A549 (cell line): Measurements from ENCODE around the gene ABLIM3. TPM values are rescaled to one million over a fixed set of nuclear protein-coding genes. Genes with fewer than 3 reads are reported as not detected.

ENCODE experiments used
- ATAC-seq, 2 experiments: fragments of 200-7000 bp in 1 of 2; fragments of >200 bp in 1 of 2; cut with Nextera tagmentation in 1 of 2; cut with Tn5 transposase in 1 of 2; 3 replicates each; pipeline versions ENCODE4 v1.8.0 to v1.9.1; 2018 to 2020; ENCODE audit warnings: mild to moderate bottlenecking in 1 of 2, moderate library complexity in 1 of 2
- CTCF ChIA-PET: fragments of 300-600 bp; sonication (Branson Sonifier 250); formaldehyde crosslinking; extraction: SDS; loops from one replicate; lab custom pipeline; 2021; ENCODE audit warnings: antibody characterized with exemption, inconsistent platforms; lab: Yijun Ruan, JAX
- POLR2A ChIA-PET: fragments of 350-600 bp; formaldehyde crosslinking; extraction: SDS; loops from one replicate; lab custom pipeline; 2021; ENCODE audit warnings: antibody characterized with exemption, inconsistent platforms; lab: Yijun Ruan, JAX
- DNase-seq, 2 experiments: peaks; one replicate each; pipeline versions ENCODE4 v3.0.0 to v3.0.0-alpha.2; 2011 to 2016; ENCODE audit warnings: low read depth in 1 of 2, low spot score in 1 of 2
- FAIRE-seq: peaks from 2 replicates; lab custom pipeline; 2011; peaks lifted over from hg19 to GRCh38; lab: Jason Lieb, UNC
- H3K27ac ChIP-seq, 2 experiments: fragments of >200 bp; sonication (Bioruptor Twin); formaldehyde crosslinking; 3 replicates each; pipeline ENCODE4 v1.5.1; 2016 to 2017
- H3K4me1 ChIP-seq: fragments of >200 bp; sonication (Bioruptor Twin); formaldehyde crosslinking; 3 replicates; pipeline ENCODE4 v1.6.1; 2016
- H3K4me2 ChIP-seq: fragments of >200 bp; sonication (Bioruptor Twin); formaldehyde crosslinking; 3 replicates; pipeline ENCODE4 v1.6.1; 2016
- H3K4me3 ChIP-seq: fragments of >200 bp; sonication (Bioruptor Twin); formaldehyde crosslinking; 3 replicates; pipeline ENCODE4 v1.5.1; 2016
- H3K9me3 ChIP-seq: fragments of >200 bp; sonication (Bioruptor Twin); formaldehyde crosslinking; 3 replicates; pipeline ENCODE4 v1.6.1; 2016
- CBX2 ChIP-seq: fragments of 200-600 bp; sonication (generic); IDR thresholded peaks from 2 replicates; pipeline ENCODE4 v1.6.1; 2016; ENCODE audit warnings: low read depth, mild to moderate bottlenecking, borderline replicate concordance
- CEBPB ChIP-seq, 2 experiments: fragments of >200 bp in 1 of 2; sonication (Bioruptor Twin) in 1 of 2; formaldehyde crosslinking in 1 of 2; IDR thresholded peaks; 2 replicates each; pipeline ENCODE4 v1.6.1; 2012 to 2016
- CHD2 ChIP-seq: fragments of 150-350 bp; IDR thresholded peaks from 2 replicates; pipeline ENCODE4 v1.6.1; 2014; ENCODE audit warnings: low read length; ENCODE audit not compliant: partially characterized antibody
- E2F6 ChIP-seq: IDR thresholded peaks from 2 replicates; pipeline ENCODE4 v1.6.1; 2012; ENCODE audit warnings: low read depth, borderline replicate concordance
- ELK1 ChIP-seq: fragments of 150-350 bp; IDR thresholded peaks from 2 replicates; pipeline ENCODE4 v1.6.1; 2014; ENCODE audit warnings: low read depth, mild to moderate bottlenecking, low read length
- ESRRA ChIP-seq: fragments of 150-350 bp; IDR thresholded peaks from 2 replicates; pipeline ENCODE4 v1.6.1; 2014; ENCODE audit warnings: mild to moderate bottlenecking, low read length, borderline replicate concordance
- FOSB ChIP-seq: fragments of 250-450 bp; sonication (Bioruptor Pico); IDR thresholded peaks from 2 replicates; pipeline ENCODE4 v1.5.0; 2020; ENCODE audit warnings: mild to moderate bottlenecking, moderate library complexity
- HEYL ChIP-seq: fragments of 250-450 bp; sonication (Bioruptor Pico); IDR thresholded peaks from 2 replicates; pipeline ENCODE4 v1.8.0; 2021; ENCODE audit warnings: mild to moderate bottlenecking, moderate library complexity
- HOXB5 ChIP-seq: fragments of 250-450 bp; sonication (Bioruptor Pico); IDR thresholded peaks from 2 replicates; pipeline ENCODE4 v1.5.0; 2020; ENCODE audit warnings: mild to moderate bottlenecking, moderate library complexity
- JUN ChIP-seq, 2 experiments: fragments of >200 bp; sonication (Bioruptor Twin); formaldehyde crosslinking; IDR thresholded peaks; 2 replicates in 1 of 2; 3 replicates in 1 of 2; pipeline ENCODE4 v1.6.1; 2016 to 2017
- JUNB ChIP-seq: fragments of >200 bp; sonication (Bioruptor Twin); formaldehyde crosslinking; IDR thresholded peaks from 2 replicates; pipeline ENCODE4 v1.6.1; 2016
- KDM1A ChIP-seq: fragments of 200-600 bp; sonication (generic); IDR thresholded peaks from 2 replicates; pipeline ENCODE4 v1.6.1; 2016; ENCODE audit warnings: low read depth, mild to moderate bottlenecking
- MAFK ChIP-seq: fragments of 450-650 bp; IDR thresholded peaks from 2 replicates; pipeline ENCODE4 v1.6.1; 2014; ENCODE audit not compliant: partially characterized antibody
- MAZ ChIP-seq: fragments of 150-350 bp; IDR thresholded peaks from 2 replicates; pipeline ENCODE4 v1.6.1; 2014; ENCODE audit warnings: antibody characterized with exemption, low read depth, low read length, borderline replicate concordance
- NFE2L2 ChIP-seq: fragments of 150-350 bp; conservative IDR thresholded peaks from 2 replicates; pipeline ENCODE4 v1.6.1; 2014; ENCODE audit warnings: low read length
- NR3C1 ChIP-seq: fragments of >200 bp; sonication (Bioruptor Twin); formaldehyde crosslinking; IDR thresholded peaks from 3 replicates; pipeline ENCODE4 v1.6.1; 2017
- PBX3 ChIP-seq: IDR thresholded peaks from 2 replicates; pipeline ENCODE4 v1.6.1; 2012
- POLR2A ChIP-seq: IDR thresholded peaks from 2 replicates; pipeline ENCODE4 v1.6.1; 2012; ENCODE audit warnings: mild to moderate bottlenecking, low read length
- REST ChIP-seq: fragments of 200-600 bp; sonication (generic); IDR thresholded peaks from 2 replicates; pipeline ENCODE4 v1.6.1; 2016; ENCODE audit warnings: antibody characterized with exemption, mild to moderate bottlenecking, moderate library complexity
- RFX5 ChIP-seq: fragments of 450-650 bp; IDR thresholded peaks from 2 replicates; pipeline ENCODE4 v1.7.1; 2014; ENCODE audit warnings: antibody characterized with exemption, mild to moderate bottlenecking, moderate library complexity
- SMC3 ChIP-seq: fragments of >200 bp; sonication (Bioruptor Twin); formaldehyde crosslinking; IDR thresholded peaks from 3 replicates; pipeline ENCODE4 v1.6.1; 2018; ENCODE audit warnings: inconsistent platforms
- TP53 ChIP-seq: fragments of 250-450 bp; sonication (Bioruptor Pico); IDR thresholded peaks from 2 replicates; pipeline ENCODE4 v1.5.0; 2021; ENCODE audit warnings: mild to moderate bottlenecking, moderate library complexity
- USF2 ChIP-seq: fragments of 450-650 bp; IDR thresholded peaks from 2 replicates; pipeline ENCODE4 v1.6.1; 2014; ENCODE audit warnings: antibody characterized with exemption
- ZFP36 ChIP-seq: fragments of 450-650 bp; IDR thresholded peaks from 2 replicates; pipeline ENCODE4 v1.6.1; 2014; ENCODE audit warnings: borderline replicate concordance; ENCODE audit not compliant: partially characterized antibody
- WGBS: methylation state at CpG from one replicate; pipeline ENCODE4 v1.1.6; 2017; ENCODE audit errors: missing lambda C conversion rate; 5-methylcytosine and 5-hydroxymethylcytosine counted together
- polyA plus RNA-seq, 4 experiments: library from polyadenylated mRNA; depleted of rRNA in 3 of 4; stranded (reverse); fragments of >200 nt; fragmentation: RNase III in 1 of 4; extraction: RNeasy Plus Mini Kit Qiagen cat#74134 plus additional on column Dnase treatment in 1 of 4; gene quantifications; 2 replicates in 3 of 4; 3 replicates in 1 of 4; pipeline ENCODE4 v1.2.3, GENCODE V29; 2011 to 2017
- TF ChIP-seq, protein P1 (sequence below): IDR thresholded peaks from 2 replicates; pipeline ENCODE4 v1.6.1; 2012

Gene ABLIM3
- polyA plus RNA-seq, 2 of the 4 experiments (the other 2 are of a cell fraction) = 2.7 to 3.0 TPM

GRCh38 chr5:149177339-149177843 lies 36.1 kb downstream of the ABLIM3 start:
- H3K4me3 ChIP-seq = no peak overlapping the region
- no peak for FAIRE-seq
- ChIA-PET POLR2A (no interaction called here), CTCF (interaction anchor here (3.8 kb wide), 1 partner anchor 35 kb away, joined by 16 read pairs; the partner anchor contains the start of gene ABLIM3)
- H3K9me3 ChIP-seq = no peaks in the 10 kb centered on the region
- no peak for TF ChIP-seq HEYL
- no peak for TF ChIP-seq KDM1A
- no peak for TF ChIP-seq TP53 (CRISPR knock-in tag)
- TF ChIP-seq NFE2L2 = no peak
- TF ChIP-seq MAFK = peak; percentile 21
- no peak for TF ChIP-seq ESRRA
- TF ChIP-seq POLR2A = no peak
- no peak overlapping the region for H3K27ac ChIP-seq
- ATAC-seq = no peak
- H3K4me1 ChIP-seq = peaks cover 22% of the 10 kb centered on the region; the same call in 2 of the 3 replicates
- DNase-seq = no peak
- H3K4me2 ChIP-seq = no peak overlapping the region

GRCh38 chr5:149177911-149178565 lies 36.7 kb downstream of the ABLIM3 start:
- no peak for DNase-seq

DNA sequence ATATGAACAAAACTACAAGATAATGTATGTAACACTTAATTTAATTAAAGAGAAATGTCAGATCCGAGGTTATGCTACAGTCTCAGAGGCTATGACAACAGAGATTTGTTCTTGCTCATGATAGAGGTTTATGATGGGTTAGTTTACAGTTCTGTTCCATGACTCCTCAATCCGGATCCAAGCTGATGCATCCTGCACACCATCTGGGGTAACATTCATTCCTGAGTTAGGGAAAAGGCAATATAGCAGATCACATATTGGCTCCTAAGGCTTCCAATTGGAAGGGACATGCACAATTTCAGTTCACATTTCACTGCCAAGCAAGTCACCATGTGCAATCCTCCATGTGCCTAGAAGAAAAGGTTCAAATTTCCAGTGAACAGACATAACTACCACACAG lies 40.4 kb downstream of the ABLIM3 start:
- ChIA-PET POLR2A (no interaction called here), CTCF (interaction anchor here (0.7 to 1.1 kb wide), 2 partner anchors 40 to 139 kb away, joined by 3 read pairs; no protein-coding TSS in a partner anchor)
- DNase-seq (no peak), FAIRE-seq (no peak), ATAC-seq (no peak)
- Histone ChIP-seq H3K4me3 (no peak overlapping the region), H3K27ac (no peak overlapping the region), H3K9me3 (no peaks in the 10 kb centered on the region), H3K4me2 (no peak overlapping the region), H3K4me1 (no peaks in the 10 kb centered on the region)
- WGBS = 52% methylated on average over 2 of the region's 2 CpGs
- TF ChIP-seq TP53 (CRISPR knock-in tag) (no peak), JUN (IDR thresholded peaks at IDR 0.05) (no peak), CHD2 (no peak), PBX3 (no peak), SMC3 (no peak), CBX2 (no peak), ELK1 (no peak), FOSB (CRISPR knock-in tag) (no peak), USF2 (no peak)
- TF ChIP-seq, protein P1, sequence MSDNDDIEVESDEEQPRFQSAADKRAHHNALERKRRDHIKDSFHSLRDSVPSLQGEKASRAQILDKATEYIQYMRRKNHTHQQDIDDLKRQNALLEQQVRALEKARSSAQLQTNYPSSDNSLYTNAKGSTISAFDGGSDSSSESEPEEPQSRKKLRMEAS = no peak

More at GRCh38 chr5:149177911-149178565, 36.7 kb downstream of the ABLIM3 start:
- Histone ChIP-seq H3K27ac (no peak overlapping the region), H3K4me2 (no peak overlapping the region), H3K4me1 (peaks cover 20% of the 10 kb centered on the region; the same call in 2 of the 3 replicates), H3K4me3 (no peak overlapping the region), H3K9me3 (no peaks in the 10 kb centered on the region)
- WGBS = 80% methylated on average over 8 of the region's 8 CpGs
- no peak for TF ChIP-seq JUNB
- TF ChIP-seq REST = no peak
- no peak for TF ChIP-seq KDM1A
- TF ChIP-seq JUN (IDR thresholded peaks at IDR 0.05) = no peak
- TF ChIP-seq HOXB5 (CRISPR knock-in tag) = no peak
- no peak for TF ChIP-seq NR3C1
- no peak for TF ChIP-seq CEBPB (IDR thresholded peaks at IDR 0.05)
- TF ChIP-seq MAZ = no peak
- TF ChIP-seq RFX5 = no peak
- no peak for TF ChIP-seq ESRRA
- TF ChIP-seq ZFP36 = no peak
- TF ChIP-seq E2F6 = no peak
- TF ChIP-seq SMC3 = no peak
- TF ChIP-seq CBX2 = no peak
- POLR2A ChIA-PET = no interaction called here
- CTCF ChIA-PET = no interaction called here
- no peak for FAIRE-seq
- no peak for ATAC-seq
